ENCODE data around the gene TRAP1.

GRCh38 chr16:3665508-3665907, 51.8 kb downstream of the TRAP1 start:
- no peak for TF ChIP-seq EP300 (IDR thresholded peaks at IDR 0.05)
- no peak for TF ChIP-seq POLR2AphosphoS5 (IDR thresholded peaks at IDR 0.05)
- TF ChIP-seq, protein P1, sequence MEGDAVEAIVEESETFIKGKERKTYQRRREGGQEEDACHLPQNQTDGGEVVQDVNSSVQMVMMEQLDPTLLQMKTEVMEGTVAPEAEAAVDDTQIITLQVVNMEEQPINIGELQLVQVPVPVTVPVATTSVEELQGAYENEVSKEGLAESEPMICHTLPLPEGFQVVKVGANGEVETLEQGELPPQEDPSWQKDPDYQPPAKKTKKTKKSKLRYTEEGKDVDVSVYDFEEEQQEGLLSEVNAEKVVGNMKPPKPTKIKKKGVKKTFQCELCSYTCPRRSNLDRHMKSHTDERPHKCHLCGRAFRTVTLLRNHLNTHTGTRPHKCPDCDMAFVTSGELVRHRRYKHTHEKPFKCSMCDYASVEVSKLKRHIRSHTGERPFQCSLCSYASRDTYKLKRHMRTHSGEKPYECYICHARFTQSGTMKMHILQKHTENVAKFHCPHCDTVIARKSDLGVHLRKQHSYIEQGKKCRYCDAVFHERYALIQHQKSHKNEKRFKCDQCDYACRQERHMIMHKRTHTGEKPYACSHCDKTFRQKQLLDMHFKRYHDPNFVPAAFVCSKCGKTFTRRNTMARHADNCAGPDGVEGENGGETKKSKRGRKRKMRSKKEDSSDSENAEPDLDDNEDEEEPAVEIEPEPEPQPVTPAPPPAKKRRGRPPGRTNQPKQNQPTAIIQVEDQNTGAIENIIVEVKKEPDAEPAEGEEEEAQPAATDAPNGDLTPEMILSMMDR (IDR thresholded peaks at IDR 0.05): no peak
- no peak for TF ChIP-seq POLR2A (IDR thresholded peaks at IDR 0.05)

All from stomach (tissue), 4 donors.